Left lung (tissue), 10 donors: ENCODE measurements around the gene KCNT1. TPM values are rescaled to one million over a fixed set of nuclear protein-coding genes. Genes with fewer than 3 reads are reported as not detected.

Experiments used
- ATAC-seq: fragments of 200-7000 bp; cut with Tn5 transposase; one replicate; pipeline ENCODE4 v1.9.1; 2020; ENCODE audit warnings: moderate library complexity
- DNase-seq, 4 donors: peaks; one replicate each; pipeline ENCODE4 v3.0.0-alpha.2; 2013 to 2020
- H3K27ac ChIP-seq, 2 donors: fragments of 200-600 bp; sonication (generic) in 1 of 2; one replicate each; pipeline versions ENCODE4 v1.5.0 to v1.8.0; 2020 to 2021
- H3K27me3 ChIP-seq, 2 donors: fragments of 200-600 bp; sonication (generic) in 1 of 2; one replicate each; pipeline versions ENCODE4 v1.5.0 to v1.8.0; 2020 to 2021
- H3K36me3 ChIP-seq, 2 donors: fragments of 200-600 bp; sonication (generic) in 1 of 2; one replicate each; pipeline versions ENCODE4 v1.5.0 to v1.8.0; 2020 to 2021
- H3K4me1 ChIP-seq, 2 donors: fragments of 200-600 bp; one replicate each; pipeline ENCODE4 v1.8.0; 2021
- H3K4me3 ChIP-seq, 2 donors: fragments of 200-600 bp; sonication (generic) in 1 of 2; one replicate each; pipeline versions ENCODE4 v1.5.0 to v1.8.0; 2020 to 2021; ENCODE audit warnings: mild to moderate bottlenecking in 1 of 2
- H3K9me3 ChIP-seq, 2 donors: fragments of 200-600 bp; sonication (generic) in 1 of 2; one replicate each; pipeline versions ENCODE4 v1.5.0 to v1.8.0; 2020 to 2021
- intact Hi-C, 2 donors: fragments of 100-400 bp; cut with DNase I; formaldehyde crosslinking; loops; one replicate each; pipeline versions ENCODE4 v1.11.2 to v1.14.2; 2022
- polyA plus RNA-seq, 6 donors: library from polyadenylated mRNA; unstranded; fragments of 120-200 nt; gene quantifications; one replicate each; pipeline ENCODE4 v1.2.1, GENCODE V29; 2013; ENCODE audit not compliant: insufficient read length in 6 of 6
- total RNA-seq, 2 donors: library from RNA; stranded (reverse); fragmentation: NEBNext Ultra II Directional; extraction: Animal tissue kit (Norgen Biotek cat#: 25700); gene quantifications; one replicate each; pipeline ENCODE4 v1.2.1, GENCODE V29; 2021
- TF ChIP-seq, protein P1 (sequence below), 2 donors: fragments of 200-600 bp; sonication (generic) in 1 of 2; IDR thresholded peaks; one replicate each; pipeline versions ENCODE4 v1.5.0 to v1.8.0; 2021; ENCODE audit warnings: antibody characterized with exemption in 2 of 2
- donor health status: DM: no; HTN: yes; CAD: no.
- donor health status: DM: no; HTN: no; CAD: no.

KCNT1 gene
- total and polyA plus RNA-seq, 8 donors: 0.26 to 0.89 (median 0.41) TPM

DNA sequence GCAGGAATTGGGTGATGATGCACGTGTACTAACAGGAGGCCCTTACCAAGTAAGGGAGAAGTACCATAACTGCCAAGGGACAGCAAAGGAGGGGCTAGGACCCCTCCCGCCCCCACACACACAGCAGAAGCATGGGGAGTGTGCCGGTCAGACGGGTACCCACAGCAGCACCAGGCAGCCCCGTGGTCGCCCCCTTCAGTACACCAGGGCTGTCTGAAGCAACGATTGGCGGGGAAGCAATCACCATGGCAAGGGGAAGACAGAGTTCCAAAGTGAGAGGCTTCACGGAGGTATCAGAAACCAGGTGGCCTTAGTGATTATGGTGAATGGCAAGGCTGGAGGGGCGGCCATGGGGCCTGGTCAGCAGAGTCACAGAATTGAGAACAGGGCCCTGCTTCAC is 133.1 kb downstream of the KCNT1 start:
- Histone ChIP-seq H3K4me3 (no peak overlapping the region), H3K4me1 (no peaks in the 10 kb centered on the region), H3K36me3 (peaks cover 0 to 11% of the 10 kb centered on the region in 2 donors), H3K27ac (no peak overlapping the region), H3K27me3 (no peaks in the 10 kb centered on the region), H3K9me3 (no peaks in the 10 kb centered on the region)
- TF ChIP-seq, protein P1, sequence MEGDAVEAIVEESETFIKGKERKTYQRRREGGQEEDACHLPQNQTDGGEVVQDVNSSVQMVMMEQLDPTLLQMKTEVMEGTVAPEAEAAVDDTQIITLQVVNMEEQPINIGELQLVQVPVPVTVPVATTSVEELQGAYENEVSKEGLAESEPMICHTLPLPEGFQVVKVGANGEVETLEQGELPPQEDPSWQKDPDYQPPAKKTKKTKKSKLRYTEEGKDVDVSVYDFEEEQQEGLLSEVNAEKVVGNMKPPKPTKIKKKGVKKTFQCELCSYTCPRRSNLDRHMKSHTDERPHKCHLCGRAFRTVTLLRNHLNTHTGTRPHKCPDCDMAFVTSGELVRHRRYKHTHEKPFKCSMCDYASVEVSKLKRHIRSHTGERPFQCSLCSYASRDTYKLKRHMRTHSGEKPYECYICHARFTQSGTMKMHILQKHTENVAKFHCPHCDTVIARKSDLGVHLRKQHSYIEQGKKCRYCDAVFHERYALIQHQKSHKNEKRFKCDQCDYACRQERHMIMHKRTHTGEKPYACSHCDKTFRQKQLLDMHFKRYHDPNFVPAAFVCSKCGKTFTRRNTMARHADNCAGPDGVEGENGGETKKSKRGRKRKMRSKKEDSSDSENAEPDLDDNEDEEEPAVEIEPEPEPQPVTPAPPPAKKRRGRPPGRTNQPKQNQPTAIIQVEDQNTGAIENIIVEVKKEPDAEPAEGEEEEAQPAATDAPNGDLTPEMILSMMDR (IDR thresholded peaks at IDR 0.05): no peak
- no peak for ATAC-seq
- no peak for DNase-seq
- intact Hi-C loops: no loop called here

DNA sequence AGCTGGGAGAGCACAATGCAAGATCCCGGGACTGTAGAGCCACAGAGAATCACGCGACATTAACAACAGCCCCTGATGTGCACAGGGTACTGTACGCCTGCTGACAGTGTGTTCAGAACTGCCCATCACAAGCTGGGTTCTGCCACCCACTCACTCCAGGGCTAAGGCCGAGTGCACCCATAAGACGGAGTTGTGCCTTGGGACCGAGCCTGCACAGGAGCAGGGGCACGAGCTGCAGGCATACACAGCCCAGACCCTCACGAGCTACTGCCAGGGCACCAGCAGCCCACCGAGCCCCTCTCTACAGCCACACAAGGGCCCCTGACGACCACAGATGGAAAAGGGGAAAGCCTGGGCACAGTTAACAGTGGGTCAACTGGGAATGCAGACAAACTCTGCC is 137.5 kb downstream of the KCNT1 start:
- Histone ChIP-seq H3K36me3 (peaks cover 0 to 24% of the 10 kb centered on the region in 2 donors), H3K4me1 (no peaks in the 10 kb centered on the region), H3K9me3 (peaks cover 0 to 8% of the 10 kb centered on the region in 2 donors), H3K27ac (no peak overlapping the region), H3K27me3 (no peaks in the 10 kb centered on the region), H3K4me3 (no peak overlapping the region)
- TF ChIP-seq, protein P1 (IDR thresholded peaks at IDR 0.05): no peak
- ATAC-seq (no peak), DNase-seq (no peak)
- intact Hi-C loops: no loop called here

DNA sequence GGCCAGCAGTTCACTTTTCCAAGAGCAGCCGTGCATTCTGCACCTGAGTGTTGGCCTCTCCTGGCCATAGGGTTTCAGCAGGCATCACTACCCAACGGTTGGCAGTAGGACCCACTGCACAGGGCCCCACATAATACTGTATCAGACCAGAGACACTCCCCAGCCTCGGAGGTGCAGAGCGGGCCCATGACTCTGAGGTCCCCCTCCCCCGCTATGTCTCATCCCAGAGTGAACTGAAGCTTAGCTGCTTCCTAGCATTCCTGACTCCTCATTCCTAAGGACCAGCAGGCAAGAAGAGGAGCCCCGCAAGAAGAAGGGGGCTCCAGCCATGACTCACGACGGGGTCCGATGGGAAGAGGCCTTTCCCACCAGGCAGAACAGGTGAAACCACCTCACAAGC is 138.1 kb downstream of the KCNT1 start:
- intact Hi-C loops: no loop called here
- no peak for ATAC-seq
- Histone ChIP-seq H3K9me3 (peaks cover 0 to 10% of the 10 kb centered on the region in 2 donors), H3K36me3 (peaks cover 0 to 21% of the 10 kb centered on the region in 2 donors), H3K4me1 (no peaks in the 10 kb centered on the region), H3K4me3 (no peak overlapping the region), H3K27me3 (no peaks in the 10 kb centered on the region), H3K27ac (no peak overlapping the region)
- TF ChIP-seq, protein P1 (IDR thresholded peaks at IDR 0.05): no peak
- no peak for DNase-seq

DNA sequence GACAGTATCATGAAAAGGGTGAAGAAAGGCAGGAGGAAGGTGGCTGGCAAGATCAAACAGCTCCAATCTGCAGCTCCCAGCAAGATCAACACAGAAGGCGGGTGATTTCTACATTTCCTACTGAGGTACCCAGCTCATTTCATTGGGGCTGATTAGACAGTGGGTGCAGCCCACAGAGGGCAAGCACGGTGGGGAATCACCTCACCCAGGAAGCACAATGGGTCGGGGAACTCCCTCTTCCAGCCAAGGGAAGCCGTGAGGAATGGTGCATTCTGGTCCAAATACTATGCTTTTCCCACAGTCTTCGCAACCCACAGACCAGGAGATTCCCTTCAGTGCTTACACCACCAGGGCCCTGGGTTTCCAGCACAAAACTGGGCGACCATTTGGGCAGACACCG is 138.6 kb downstream of the KCNT1 start:
- ATAC-seq: no peak

More for the DNA sequence above, 138.6 kb downstream of the KCNT1 start:
- H3K27ac ChIP-seq: no peak overlapping the region
- peaks cover 0 to 10% of the 10 kb centered on the region in 2 donors for H3K9me3 ChIP-seq
- H3K36me3 ChIP-seq: peaks cover 0 to 17% of the 10 kb centered on the region in 2 donors
- TF ChIP-seq, protein P1 (IDR thresholded peaks at IDR 0.05): no peak
- intact Hi-C loops: no loop called here
- H3K4me1 ChIP-seq: no peaks in the 10 kb centered on the region
- H3K4me3 ChIP-seq: no peak overlapping the region
- no peaks in the 10 kb centered on the region for H3K27me3 ChIP-seq
- DNase-seq: no peak

Other genes with a start within 250 kb of the KCNT1 start
- gene PPP1R26, start 222.4 kb upstream of the KCNT1 start, total RNA-seq: 10 to 100 TPM; 18.1 to 20.7 TPM
- 10 to 100 TPM; 25.3 to 37.7 (median 32.1) TPM for gene PPP1R26, start 222.4 kb upstream of the KCNT1 start, polyA plus RNA-seq
- 10 to 100 TPM; 21.9 to 25.8 TPM for gene MRPS2, start 201.5 kb upstream of the KCNT1 start, total RNA-seq
- gene MRPS2, start 201.5 kb upstream of the KCNT1 start, polyA plus RNA-seq: 10 to 100 TPM; 33.5 to 43.3 (median 38.6) TPM
- gene LCN1, start 180.7 kb upstream of the KCNT1 start, total RNA-seq: not detected
- not detected for gene LCN1, start 180.7 kb upstream of the KCNT1 start, polyA plus RNA-seq
- not detected for gene OBP2A, start 156.1 kb upstream of the KCNT1 start, total RNA-seq
- not detected for gene OBP2A, start 156.1 kb upstream of the KCNT1 start, polyA plus RNA-seq
- gene PAEP, start 140.4 kb upstream of the KCNT1 start, total RNA-seq: not detected
- gene PAEP, start 140.4 kb upstream of the KCNT1 start, polyA plus RNA-seq: 1 to 10 TPM in 1 of 6 donors, under 1 TPM in 1, not detected in 4; 0.39 to 4.2 TPM
- not detected for gene GLT6D1, start 62.6 kb upstream of the KCNT1 start, total RNA-seq
- not detected for gene GLT6D1, start 62.6 kb upstream of the KCNT1 start, polyA plus RNA-seq
- gene LCN9, start 38.9 kb upstream of the KCNT1 start, total RNA-seq: not detected
- gene LCN9, start 38.9 kb upstream of the KCNT1 start, polyA plus RNA-seq: not detected
- gene SOHLH1, start 2.7 kb upstream of the KCNT1 start, total RNA-seq: not detected
- gene SOHLH1, start 2.7 kb upstream of the KCNT1 start, polyA plus RNA-seq: not detected
- 10 to 100 TPM; 22.9 to 27.0 TPM for gene CAMSAP1, start 205.4 kb downstream of the KCNT1 start, total RNA-seq
- gene CAMSAP1, start 205.4 kb downstream of the KCNT1 start, polyA plus RNA-seq: 10 to 100 TPM; 20.4 to 26.5 (median 24.0) TPM